Measurements from ENCODE around the gene NBEAL2.
"Not testable (repeated sequence)": the region's sequence is repeated elsewhere in the genome, so short reads cannot be mapped to it uniquely, and the experiment has no call there.

Gene NBEAL2

DNA sequence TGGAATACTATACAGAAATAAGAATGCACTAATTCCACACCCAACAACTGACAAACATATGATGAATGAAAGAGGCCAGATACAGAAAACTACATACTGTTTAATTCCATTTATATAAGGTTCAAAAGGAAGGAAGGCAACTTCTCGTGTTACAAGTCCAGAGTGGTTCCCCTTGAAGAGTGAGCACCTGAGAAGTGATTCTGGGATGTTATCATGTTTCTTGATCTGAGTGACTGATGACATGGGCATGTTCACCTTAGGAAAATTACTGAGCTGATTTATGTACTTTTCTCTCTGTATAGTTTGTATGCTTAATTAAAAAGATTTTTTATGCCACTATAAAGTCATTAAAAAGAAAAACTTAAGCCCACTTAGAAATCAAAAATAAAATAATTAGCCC lies 16.5 kb upstream of the NBEAL2 start:
- TF ChIP-seq, protein P1, sequence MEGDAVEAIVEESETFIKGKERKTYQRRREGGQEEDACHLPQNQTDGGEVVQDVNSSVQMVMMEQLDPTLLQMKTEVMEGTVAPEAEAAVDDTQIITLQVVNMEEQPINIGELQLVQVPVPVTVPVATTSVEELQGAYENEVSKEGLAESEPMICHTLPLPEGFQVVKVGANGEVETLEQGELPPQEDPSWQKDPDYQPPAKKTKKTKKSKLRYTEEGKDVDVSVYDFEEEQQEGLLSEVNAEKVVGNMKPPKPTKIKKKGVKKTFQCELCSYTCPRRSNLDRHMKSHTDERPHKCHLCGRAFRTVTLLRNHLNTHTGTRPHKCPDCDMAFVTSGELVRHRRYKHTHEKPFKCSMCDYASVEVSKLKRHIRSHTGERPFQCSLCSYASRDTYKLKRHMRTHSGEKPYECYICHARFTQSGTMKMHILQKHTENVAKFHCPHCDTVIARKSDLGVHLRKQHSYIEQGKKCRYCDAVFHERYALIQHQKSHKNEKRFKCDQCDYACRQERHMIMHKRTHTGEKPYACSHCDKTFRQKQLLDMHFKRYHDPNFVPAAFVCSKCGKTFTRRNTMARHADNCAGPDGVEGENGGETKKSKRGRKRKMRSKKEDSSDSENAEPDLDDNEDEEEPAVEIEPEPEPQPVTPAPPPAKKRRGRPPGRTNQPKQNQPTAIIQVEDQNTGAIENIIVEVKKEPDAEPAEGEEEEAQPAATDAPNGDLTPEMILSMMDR (conservative IDR thresholded peaks at IDR 0.05; ENCODE audit: control insufficient read depth, insufficient read depth, low read depth, low read length), result no peak
- DNase-seq (ENCODE audit: low read depth), result no peak
- no peak overlapping the region for H3K4me3 ChIP-seq (ENCODE audit: control insufficient read depth, low read depth, low read length)

DNA sequence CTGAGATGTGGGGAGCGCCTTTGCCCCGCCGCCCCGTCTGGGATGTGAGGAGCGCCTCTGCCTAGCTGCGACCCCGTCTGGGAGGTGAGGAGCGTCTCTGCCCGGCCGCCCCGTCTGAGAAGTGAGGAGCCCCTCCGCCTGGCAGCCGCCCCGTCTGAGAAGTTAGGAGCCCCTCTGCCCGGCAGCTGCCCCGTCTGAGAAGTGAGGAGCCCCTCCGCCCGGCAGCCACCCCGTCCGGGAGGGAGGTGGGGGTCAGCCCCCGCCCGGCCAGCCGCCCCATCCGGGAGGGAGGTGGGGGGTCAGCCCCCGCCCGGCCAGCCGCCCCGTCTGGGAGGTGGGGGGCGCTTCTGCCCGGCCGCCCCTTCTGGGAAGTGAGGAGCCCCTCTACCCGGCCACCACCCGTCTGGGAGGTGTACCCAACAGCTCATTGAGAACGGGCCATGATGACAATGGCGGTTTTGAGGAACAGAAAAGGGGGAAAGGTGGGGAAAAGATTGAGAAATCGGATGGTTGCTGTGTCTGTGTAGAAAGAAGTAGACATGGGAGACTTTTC lies 15.4 kb upstream of the NBEAL2 start:
- not testable (repeated sequence) for H3K4me3 ChIP-seq (ENCODE audit: control insufficient read depth, low read depth, low read length); DNase-seq (ENCODE audit: low read depth)

DNA sequence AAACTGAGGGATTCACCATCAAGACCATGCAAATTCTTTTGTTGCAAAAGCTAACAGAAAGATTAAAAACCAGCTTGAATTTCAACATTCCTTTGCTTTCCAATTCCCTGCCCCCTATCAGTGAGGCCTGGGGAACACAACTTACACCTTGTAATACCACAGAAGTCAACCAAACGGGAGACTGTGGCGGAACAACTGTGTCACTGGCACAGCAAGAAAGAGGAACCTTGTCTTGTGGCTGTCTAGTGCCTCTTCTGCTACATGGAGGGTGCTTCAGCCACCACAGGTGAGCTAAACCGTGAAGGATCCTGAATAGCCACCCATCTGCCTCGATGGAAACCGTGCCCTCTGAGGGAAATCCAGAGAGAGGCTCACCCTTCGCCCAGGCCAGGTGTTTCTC lies 14.3 kb upstream of the NBEAL2 start:
- no peak for DNase-seq (ENCODE audit: low read depth)
- TF ChIP-seq, protein P1 (conservative IDR thresholded peaks at IDR 0.05; ENCODE audit: control insufficient read depth, insufficient read depth, low read depth, low read length), result no peak
- H3K4me3 ChIP-seq (ENCODE audit: control insufficient read depth, low read depth, low read length), result no peak overlapping the region

DNA sequence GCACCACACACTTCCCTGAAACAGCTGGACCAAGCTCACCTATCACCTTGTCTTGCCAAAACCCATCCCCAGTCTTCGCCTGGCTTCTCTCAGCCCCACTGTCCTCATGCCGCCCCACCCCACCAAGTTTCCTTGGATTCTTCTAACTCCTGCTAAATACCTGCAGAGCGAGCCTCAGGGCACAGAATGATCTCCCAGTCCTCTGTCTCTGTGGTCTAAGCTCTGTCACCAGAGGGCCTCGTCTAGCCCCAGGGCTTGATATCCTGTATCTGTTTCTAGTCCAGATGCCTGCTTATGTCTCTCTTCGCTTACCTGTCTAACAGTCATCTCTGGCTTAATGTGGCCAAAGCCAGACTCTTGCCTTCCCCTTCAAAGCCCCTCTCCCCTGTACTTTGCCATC lies 12.7 kb upstream of the NBEAL2 start:
- no peak for DNase-seq (ENCODE audit: low read depth)
- TF ChIP-seq, protein P1 (conservative IDR thresholded peaks at IDR 0.05; ENCODE audit: control insufficient read depth, insufficient read depth, low read depth, low read length), result no peak
- no peak overlapping the region for H3K4me3 ChIP-seq (ENCODE audit: control insufficient read depth, low read depth, low read length)

DNA sequence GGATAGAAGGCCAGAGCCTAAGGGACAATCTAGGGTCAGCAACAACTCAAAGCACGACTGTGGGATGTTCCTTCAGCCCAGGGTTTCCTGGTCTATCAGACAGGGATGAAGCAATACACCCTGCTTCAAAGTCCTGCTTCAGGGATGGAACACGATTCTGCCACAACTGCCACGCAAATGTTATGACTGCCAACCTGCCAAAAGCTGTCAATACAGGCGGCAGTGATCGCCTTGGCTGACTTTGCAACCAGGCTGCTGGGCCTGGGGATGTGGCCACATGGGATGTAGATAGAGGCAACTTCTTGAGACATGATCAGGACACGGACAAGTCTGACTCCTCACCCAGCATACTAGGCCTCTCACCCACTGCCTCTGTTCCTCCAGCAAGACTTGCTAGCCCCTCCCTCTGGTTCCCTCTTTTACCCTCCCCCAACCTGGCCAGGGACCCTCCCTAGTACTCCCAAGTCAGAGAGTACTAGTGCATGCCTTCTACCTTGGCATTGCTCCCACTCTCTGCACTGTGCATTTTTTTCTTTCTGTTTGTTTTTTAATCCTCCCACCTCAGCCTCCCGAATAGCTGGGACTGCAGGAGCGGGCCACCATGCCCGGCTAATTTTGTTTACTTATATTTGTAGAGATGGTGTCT lies 10.6 kb upstream of the NBEAL2 start:
- TF ChIP-seq, protein P1 (conservative IDR thresholded peaks at IDR 0.05; ENCODE audit: control insufficient read depth, insufficient read depth, low read depth, low read length), result no peak
- no peak for DNase-seq (ENCODE audit: low read depth)
- no peak overlapping the region for H3K4me3 ChIP-seq (ENCODE audit: control insufficient read depth, low read depth, low read length)

DNA sequence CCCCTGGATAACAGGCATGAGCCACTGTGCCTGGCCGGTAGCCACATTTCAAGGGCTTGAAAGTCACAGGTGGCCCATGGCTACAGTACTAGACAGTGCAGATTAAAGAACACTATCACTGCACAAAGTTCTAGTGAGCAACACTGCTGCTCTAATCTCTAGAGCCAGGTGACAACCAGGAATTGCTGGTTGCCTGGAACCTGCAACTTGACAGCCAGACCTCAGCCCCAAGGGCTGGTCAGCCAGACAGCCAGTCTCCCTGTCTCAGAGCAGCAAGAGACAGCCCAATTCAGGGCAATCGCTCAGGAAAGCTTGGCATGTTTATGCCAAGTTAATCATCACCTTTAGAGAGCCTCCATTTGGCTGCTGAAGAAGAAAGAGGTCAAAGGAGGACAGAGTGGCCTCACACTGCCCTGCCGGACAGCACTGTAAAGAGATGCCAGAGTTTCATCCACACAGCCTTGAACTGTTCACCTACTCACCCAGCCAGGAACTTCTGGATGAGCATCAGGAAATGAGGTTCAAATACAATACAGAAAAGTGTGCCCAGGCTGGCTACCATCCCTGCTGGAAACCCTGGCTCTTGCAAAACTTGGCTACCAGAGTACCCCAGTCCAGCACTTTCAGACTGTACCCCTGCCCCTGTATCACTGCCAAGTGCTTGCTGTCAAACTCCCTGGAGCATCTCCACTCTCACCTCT lies 8.9 kb upstream of the NBEAL2 start:
- peak; percentile 30 for DNase-seq (ENCODE audit: low read depth)
- H3K4me3 ChIP-seq (ENCODE audit: control insufficient read depth, low read depth, low read length), result no peak overlapping the region
- TF ChIP-seq, protein P1 (conservative IDR thresholded peaks at IDR 0.05; ENCODE audit: control insufficient read depth, insufficient read depth, low read depth, low read length), result no peak

DNA sequence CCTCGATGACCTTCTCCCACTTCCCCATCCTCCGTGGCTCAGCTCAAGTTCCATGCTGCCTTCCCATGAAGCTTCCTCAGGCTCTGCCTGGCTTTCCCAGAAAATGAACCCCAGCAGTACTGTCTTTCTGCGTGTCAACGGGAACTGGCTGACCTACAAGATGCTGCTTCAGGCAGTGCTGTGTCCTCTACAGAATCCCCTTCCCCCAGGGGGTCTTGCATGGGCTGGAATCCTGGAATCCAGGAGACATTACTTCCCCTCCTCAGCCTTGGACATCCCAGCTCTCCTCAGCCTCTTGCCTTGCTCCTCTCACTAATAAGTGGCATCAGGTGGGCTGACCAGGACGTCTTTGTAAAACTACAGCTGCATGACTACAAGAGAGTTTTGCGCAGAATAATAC lies 8.3 kb upstream of the NBEAL2 start:
- no peak for DNase-seq (ENCODE audit: low read depth)
- TF ChIP-seq, protein P1 (conservative IDR thresholded peaks at IDR 0.05; ENCODE audit: control insufficient read depth, insufficient read depth, low read depth, low read length), result no peak
- H3K4me3 ChIP-seq (ENCODE audit: control insufficient read depth, low read depth, low read length), result no peak overlapping the region
